Testis (tissue), 2 donors: ENCODE results near the gene KCNB1.

Experiments
- POLR2A ChIP-seq: fragments of 450-650 bp; IDR thresholded peaks from one replicate; pipeline ENCODE4 v1.6.1; 2017; ENCODE audit warnings: antibody characterized with exemption, mild to moderate bottlenecking, moderate library complexity
- TF ChIP-seq, protein P1 (sequence below), 3 experiments: fragments of 450-650 bp in 2 of 3; fragments of 200-600 bp in 1 of 3; sonication (generic) in 1 of 3; IDR thresholded peaks; one replicate each; pipeline ENCODE4 v1.5.1; 2016 to 2019; ENCODE audit warnings: antibody characterized with exemption in 3 of 3, mild to moderate bottlenecking in 2 of 3, moderate library complexity in 1 of 3

DNA sequence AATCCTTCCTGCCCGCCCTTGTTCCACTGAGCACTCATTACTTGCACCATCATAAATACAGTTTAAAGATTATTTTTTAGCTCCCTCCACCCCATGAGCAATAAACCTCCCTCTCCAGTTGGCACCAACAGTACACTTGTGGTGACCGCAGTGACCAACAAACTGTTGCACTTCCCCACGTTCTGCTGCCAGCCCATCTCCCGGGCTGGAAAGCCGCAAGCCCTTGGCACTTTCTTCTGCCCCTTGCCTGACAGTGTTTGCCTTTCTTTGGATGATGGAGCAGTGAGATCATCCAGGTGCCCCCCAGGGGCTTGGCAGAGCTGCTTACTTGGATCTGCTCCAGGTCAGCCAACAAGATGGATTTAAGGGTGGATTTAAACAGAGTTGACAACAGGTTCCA, 21.6 kb downstream of the KCNB1 start:
- no peak for TF ChIP-seq POLR2A
- TF ChIP-seq, protein P1, sequence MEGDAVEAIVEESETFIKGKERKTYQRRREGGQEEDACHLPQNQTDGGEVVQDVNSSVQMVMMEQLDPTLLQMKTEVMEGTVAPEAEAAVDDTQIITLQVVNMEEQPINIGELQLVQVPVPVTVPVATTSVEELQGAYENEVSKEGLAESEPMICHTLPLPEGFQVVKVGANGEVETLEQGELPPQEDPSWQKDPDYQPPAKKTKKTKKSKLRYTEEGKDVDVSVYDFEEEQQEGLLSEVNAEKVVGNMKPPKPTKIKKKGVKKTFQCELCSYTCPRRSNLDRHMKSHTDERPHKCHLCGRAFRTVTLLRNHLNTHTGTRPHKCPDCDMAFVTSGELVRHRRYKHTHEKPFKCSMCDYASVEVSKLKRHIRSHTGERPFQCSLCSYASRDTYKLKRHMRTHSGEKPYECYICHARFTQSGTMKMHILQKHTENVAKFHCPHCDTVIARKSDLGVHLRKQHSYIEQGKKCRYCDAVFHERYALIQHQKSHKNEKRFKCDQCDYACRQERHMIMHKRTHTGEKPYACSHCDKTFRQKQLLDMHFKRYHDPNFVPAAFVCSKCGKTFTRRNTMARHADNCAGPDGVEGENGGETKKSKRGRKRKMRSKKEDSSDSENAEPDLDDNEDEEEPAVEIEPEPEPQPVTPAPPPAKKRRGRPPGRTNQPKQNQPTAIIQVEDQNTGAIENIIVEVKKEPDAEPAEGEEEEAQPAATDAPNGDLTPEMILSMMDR (IDR thresholded peaks at IDR 0.05), result no peak
